Adrenal gland (tissue), 12 donors: ENCODE data around the gene GALNTL6. TPM values are rescaled to one million over a fixed set of nuclear protein-coding genes. Genes with fewer than 3 reads are reported as not detected.

ENCODE experiments used
- DNase-seq, 7 donors: peaks; one replicate each; pipeline ENCODE4 v3.0.0-alpha.2; 2019 to 2020
- H3K27ac ChIP-seq, 5 donors: fragments of 200-600 bp; sonication (generic) in 4 of 5; 1 replicate in 3 of 5; 2 replicates in 2 of 5; pipeline versions ENCODE4 v1.5.1 to v1.8.0; 2016 to 2020; ENCODE audit warnings: mild to moderate bottlenecking in 1 of 5
- H3K27me3 ChIP-seq: fragments of 200-600 bp; 2 replicates; pipeline ENCODE4 v1.8.0; 2021
- H3K36me3 ChIP-seq, 2 donors: fragments of 200-600 bp; replicated peaks in 1 of 2; 1 replicate in 1 of 2; 2 replicates in 1 of 2; pipeline versions ENCODE4 v1.5.1 to v1.8.0; 2018 to 2022
- H3K4me1 ChIP-seq, 2 donors: fragments of 200-600 bp; replicated peaks in 1 of 2; 1 replicate in 1 of 2; 2 replicates in 1 of 2; pipeline versions ENCODE4 v1.5.1 to v1.8.0; 2018 to 2021
- H3K4me3 ChIP-seq, 4 donors: fragments of 200-600 bp; sonication (generic) in 3 of 4; one replicate each; pipeline ENCODE4 v1.5.1; 2016 to 2018
- H3K9me3 ChIP-seq, 3 donors: fragments of 200-600 bp; sonication (generic) in 1 of 3; replicated peaks in 1 of 3; 1 replicate in 2 of 3; 2 replicates in 1 of 3; pipeline versions ENCODE4 v1.5.1 to v1.8.0; 2016 to 2021
- POLR2A ChIP-seq, 2 donors: fragments of 450-650 bp; IDR thresholded peaks; one replicate each; pipeline ENCODE4 v1.6.1; 2017; ENCODE audit warnings: antibody characterized with exemption in 2 of 2, mild to moderate bottlenecking in 2 of 2, moderate library complexity in 1 of 2
- WGBS, 4 donors: extraction: QIAGEN DNeasy Blood & Tissue Kit in 2 of 4; methylation state at CpG; one replicate each; pipeline versions ENCODE4 v1.1.5 to v1.1.7; 2013 to 2017; 5-methylcytosine and 5-hydroxymethylcytosine counted together
- intact Hi-C, 2 donors: fragments of 100-400 bp; cut with DNase I; formaldehyde crosslinking; loops; one replicate each; pipeline versions ENCODE4 v1.14.1 to v1.15.0; 2022 to 2023
- polyA plus RNA-seq, 3 donors: library from polyadenylated mRNA; stranded (reverse); fragments of 200-250 nt in 2 of 3; fragments of 350-450 nt in 1 of 3; fragmentation: Illumina TruSeq in 1 of 3; extraction: RNeasy Lipid Tissue Mini Kit (QIAGEN cat#74804) in 1 of 3; gene quantifications; one replicate each; pipeline ENCODE4 v1.2.3, GENCODE V29; 2013 to 2014
- total RNA-seq, 9 donors: library from RNA; depleted of rRNA in 4 of 9; stranded (reverse); fragments of >200 nt in 4 of 9; fragments of 120-200 nt in 1 of 9; fragmentation: NEBNext Ultra II Directional in 1 of 9; extraction: Animal tissue kit (Norgen Biotek cat#: 25700) in 1 of 9; gene quantifications; one replicate each; pipeline versions ENCODE4 v1.1.0 to v1.2.4, GENCODE V29; 2013 to 2023
- TF ChIP-seq, protein P1 (sequence below), 6 experiments: fragments of 450-650 bp in 4 of 6; fragments of 200-600 bp in 2 of 6; sonication (generic) in 1 of 6; IDR thresholded peaks; 1 replicate in 5 of 6; 2 replicates in 1 of 6; pipeline versions ENCODE4 v1.5.1 to v1.8.0; 2016 to 2021; ENCODE audit warnings: antibody characterized with exemption in 6 of 6, mild to moderate bottlenecking in 2 of 6, moderate library complexity in 1 of 6
- donor health status: healthy with polysubstance abuse.
- donor health status: Bipolar disorder and iron deficiency.
- donor health status: DM: yes; HTN: yes; CAD: no.
- donor health status: DM: no; HTN: no; CAD: no.
- donor health status: DM: no; HTN: no; CAD: no.
- donor health status: DM: yes; HTN: yes; CAD: no.

Gene GALNTL6
- total and polyA plus RNA-seq, 12 donors, result 0.10 to 0.96 (median 0.42) TPM; not detected in 1

DNA sequence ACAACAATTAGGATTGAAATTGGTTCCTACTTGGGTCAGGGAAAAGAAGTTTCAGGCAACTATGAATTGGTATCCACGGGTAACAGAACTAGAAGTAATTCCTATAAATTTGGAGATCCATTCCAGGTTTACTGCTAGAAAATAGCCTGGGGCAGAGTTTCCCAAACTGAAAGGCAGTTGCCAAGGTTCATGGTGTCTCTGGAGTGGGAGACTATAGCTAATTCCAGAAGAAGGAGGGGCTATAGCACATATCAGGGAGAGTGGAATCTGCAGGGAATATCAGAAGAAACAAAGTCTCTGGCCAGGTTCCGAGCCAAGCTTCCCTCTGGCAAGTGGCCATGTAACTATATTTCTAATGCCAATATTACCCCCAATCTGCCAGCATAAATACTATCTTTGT lies 166.3 kb downstream of the GALNTL6 start:
- TF ChIP-seq, protein P1, sequence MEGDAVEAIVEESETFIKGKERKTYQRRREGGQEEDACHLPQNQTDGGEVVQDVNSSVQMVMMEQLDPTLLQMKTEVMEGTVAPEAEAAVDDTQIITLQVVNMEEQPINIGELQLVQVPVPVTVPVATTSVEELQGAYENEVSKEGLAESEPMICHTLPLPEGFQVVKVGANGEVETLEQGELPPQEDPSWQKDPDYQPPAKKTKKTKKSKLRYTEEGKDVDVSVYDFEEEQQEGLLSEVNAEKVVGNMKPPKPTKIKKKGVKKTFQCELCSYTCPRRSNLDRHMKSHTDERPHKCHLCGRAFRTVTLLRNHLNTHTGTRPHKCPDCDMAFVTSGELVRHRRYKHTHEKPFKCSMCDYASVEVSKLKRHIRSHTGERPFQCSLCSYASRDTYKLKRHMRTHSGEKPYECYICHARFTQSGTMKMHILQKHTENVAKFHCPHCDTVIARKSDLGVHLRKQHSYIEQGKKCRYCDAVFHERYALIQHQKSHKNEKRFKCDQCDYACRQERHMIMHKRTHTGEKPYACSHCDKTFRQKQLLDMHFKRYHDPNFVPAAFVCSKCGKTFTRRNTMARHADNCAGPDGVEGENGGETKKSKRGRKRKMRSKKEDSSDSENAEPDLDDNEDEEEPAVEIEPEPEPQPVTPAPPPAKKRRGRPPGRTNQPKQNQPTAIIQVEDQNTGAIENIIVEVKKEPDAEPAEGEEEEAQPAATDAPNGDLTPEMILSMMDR (IDR thresholded peaks at IDR 0.05), result no peak
- no peak for TF ChIP-seq POLR2A (IDR thresholded peaks at IDR 0.05)
- H3K4me3 ChIP-seq, result no peak overlapping the region
- no peaks in the 10 kb centered on the region for H3K4me1 ChIP-seq
- DNase-seq, result no peak
- no peaks in the 10 kb centered on the region for H3K27me3 ChIP-seq
- H3K36me3 ChIP-seq, result no peaks in the 10 kb centered on the region
- no peaks in the 10 kb centered on the region for H3K9me3 ChIP-seq
- intact Hi-C loops, result no loop called here
- 52 to 73% (median 61%) methylated on average over 2 of the region's 2 CpGs for WGBS, 4 donors
- no peak overlapping the region for H3K27ac ChIP-seq

DNA sequence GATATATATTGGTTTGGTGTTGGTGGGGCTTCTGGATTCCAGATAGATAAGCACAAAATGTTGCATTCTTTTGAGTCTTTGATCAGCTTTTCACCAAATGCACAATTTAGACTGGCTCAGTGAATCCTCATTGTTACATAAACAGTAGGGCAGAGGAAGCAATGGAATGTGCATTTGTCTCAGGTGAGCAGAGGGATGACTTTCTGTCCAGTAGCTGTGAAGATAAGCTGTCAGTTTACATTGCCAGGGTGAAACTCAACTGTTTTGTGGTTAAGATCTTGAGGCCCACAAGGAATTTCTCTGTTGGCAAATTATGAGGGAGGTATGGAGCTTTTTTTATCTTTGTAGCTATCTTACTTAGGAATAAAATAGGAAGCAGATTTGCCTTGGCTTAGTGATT lies 168.0 kb downstream of the GALNTL6 start:
- Histone ChIP-seq H3K4me1 (no peaks in the 10 kb centered on the region), H3K27me3 (no peaks in the 10 kb centered on the region), H3K9me3 (no peaks in the 10 kb centered on the region), H3K27ac (no peak overlapping the region), H3K4me3 (no peak overlapping the region), H3K36me3 (no peaks in the 10 kb centered on the region)
- intact Hi-C loops, result no loop called here
- no peak for DNase-seq
- TF ChIP-seq, protein P1 (IDR thresholded peaks at IDR 0.05), result no peak
- no peak for TF ChIP-seq POLR2A (IDR thresholded peaks at IDR 0.05)

DNA sequence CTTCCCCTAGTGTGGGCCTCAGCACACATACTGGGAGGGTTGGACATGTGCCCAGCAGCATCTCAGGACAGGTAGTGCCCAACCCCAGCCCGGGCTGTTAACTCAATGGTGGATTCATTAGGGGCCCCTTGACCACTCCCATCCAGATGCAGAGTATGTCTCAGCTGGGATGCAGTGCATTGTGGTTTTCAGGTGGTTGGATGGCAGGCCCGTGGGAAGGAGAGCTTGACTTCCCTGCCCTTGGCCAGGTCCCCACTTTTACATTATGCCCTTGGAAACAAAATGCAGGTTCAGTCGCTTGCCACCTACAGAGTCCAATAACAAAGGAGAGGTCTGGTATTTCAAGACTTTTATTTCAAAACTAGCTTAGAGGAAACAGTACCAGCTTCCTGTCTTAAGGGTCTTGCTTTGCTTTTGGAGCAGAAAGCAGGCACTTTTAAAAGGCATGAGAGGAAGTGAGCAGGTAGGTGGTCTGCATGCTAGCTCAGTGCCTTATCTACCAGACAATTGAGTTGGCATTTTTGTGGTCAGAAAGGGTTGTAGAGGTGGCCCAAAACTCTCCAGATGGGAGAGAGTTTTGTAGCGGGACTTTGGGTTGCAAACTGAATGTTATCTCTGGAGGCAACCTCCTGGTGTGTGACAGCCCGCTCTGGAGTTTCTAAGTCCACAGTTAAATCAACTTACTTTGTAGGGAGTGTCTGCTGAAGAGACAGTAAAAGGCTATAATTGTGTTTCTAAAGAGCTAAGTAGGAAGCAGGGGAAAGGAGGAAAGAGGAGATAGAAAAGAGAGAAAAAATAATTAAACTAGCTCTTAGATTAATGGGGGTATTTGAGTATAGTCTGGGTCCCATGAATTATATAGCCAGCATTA lies 171.0 kb downstream of the GALNTL6 start:
- WGBS, 4 donors, result 68 to 86% (median 81%) methylated on average over 4 to 5 of the region's 5 CpGs
- intact Hi-C loops, result no loop called here
- no peak for DNase-seq
- TF ChIP-seq, protein P1 (IDR thresholded peaks at IDR 0.05), result no peak
- no peak for TF ChIP-seq POLR2A (IDR thresholded peaks at IDR 0.05)
- H3K4me3 ChIP-seq, result no peak overlapping the region
- no peaks in the 10 kb centered on the region for H3K9me3 ChIP-seq
- no peaks in the 10 kb centered on the region for H3K27me3 ChIP-seq
- no peak overlapping the region for H3K27ac ChIP-seq
- no peaks in the 10 kb centered on the region for H3K4me1 ChIP-seq
- H3K36me3 ChIP-seq, result no peaks in the 10 kb centered on the region

DNA sequence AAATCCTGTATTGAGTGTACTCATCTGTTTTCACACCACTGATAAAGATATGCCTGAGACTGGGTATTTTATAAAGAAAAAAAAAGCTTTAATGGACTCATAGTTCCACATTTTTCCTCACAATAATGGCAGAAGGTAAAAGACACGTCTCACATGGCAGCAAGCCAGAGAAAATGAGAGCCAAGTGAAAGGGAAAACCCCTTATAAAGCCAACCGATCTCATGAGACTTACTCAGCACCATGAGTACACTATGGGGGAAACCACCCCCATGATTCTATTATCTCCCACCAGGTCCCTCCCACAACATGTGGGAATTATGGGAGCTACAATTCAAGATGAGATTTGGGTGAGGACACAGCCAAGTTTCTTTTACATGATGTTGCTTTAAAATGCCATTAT lies 171.9 kb downstream of the GALNTL6 start:
- intact Hi-C loops, result no loop called here
- H3K4me1 ChIP-seq, result no peaks in the 10 kb centered on the region
- no peak for TF ChIP-seq POLR2A (IDR thresholded peaks at IDR 0.05)
- TF ChIP-seq, protein P1 (IDR thresholded peaks at IDR 0.05), result no peak
- no peak overlapping the region for H3K4me3 ChIP-seq
- H3K27ac ChIP-seq, result no peak overlapping the region
- no peaks in the 10 kb centered on the region for H3K36me3 ChIP-seq
- no peaks in the 10 kb centered on the region for H3K9me3 ChIP-seq
- DNase-seq, result no peak
- no peaks in the 10 kb centered on the region for H3K27me3 ChIP-seq
- WGBS, 4 donors, result 28 to 48% (median 32%) methylated on average over 2 of the region's 2 CpGs
